Loucy (cell line): Measurements from ENCODE around the gene S100B.

ENCODE experiments used
- H2AFZ ChIP-seq: fragments of 200-600 bp; sonication (generic); 2 replicates; pipeline ENCODE4 v1.6.0; 2016; ENCODE audit warnings: antibody characterized with exemption, mild to moderate bottlenecking, low read length, moderate library complexity
- H3F3A ChIP-seq: fragments of 200-600 bp; 2 replicates; pipeline ENCODE4 v1.6.0; 2016; ENCODE audit warnings: antibody characterized with exemption, low read depth, mild to moderate bottlenecking
- H3K27me3 ChIP-seq: fragments of 200-600 bp; sonication (generic); 2 replicates; pipeline ENCODE4 v1.6.1; 2014; ENCODE audit warnings: low read length, mild to moderate bottlenecking; ENCODE audit not compliant: insufficient read depth, poor library complexity, severe bottlenecking
- H3K36me3 ChIP-seq: fragments of 200-600 bp; sonication (generic); 2 replicates; pipeline ENCODE4 v1.6.1; 2016; ENCODE audit warnings: low read length; ENCODE audit not compliant: insufficient read depth
- H3K4me1 ChIP-seq: fragments of 200-600 bp; sonication (generic); 2 replicates; pipeline ENCODE4 v1.5.1; 2014; ENCODE audit warnings: low read length, mild to moderate bottlenecking; ENCODE audit not compliant: insufficient read depth, poor library complexity, severe bottlenecking
- H3K4me2 ChIP-seq: fragments of 200-600 bp; sonication (generic); 2 replicates; pipeline ENCODE4 v1.6.0; 2014; ENCODE audit warnings: antibody characterized with exemption, low read length, low read depth, mild to moderate bottlenecking; ENCODE audit not compliant: poor library complexity, severe bottlenecking
- H3K4me3 ChIP-seq: fragments of 200-600 bp; sonication (generic); 2 replicates; pipeline ENCODE4 v1.5.1; 2014; ENCODE audit warnings: low read length, mild to moderate bottlenecking, mixed read lengths; ENCODE audit not compliant: poor library complexity, severe bottlenecking
- H3K79me2 ChIP-seq: fragments of 200-600 bp; sonication (generic); 2 replicates; pipeline ENCODE4 v1.6.1; 2014; ENCODE audit warnings: low read length; ENCODE audit not compliant: insufficient read depth
- H3K9ac ChIP-seq: fragments of 200-600 bp; sonication (generic); 2 replicates; pipeline ENCODE4 v1.6.0; 2014; ENCODE audit warnings: mild to moderate bottlenecking, low read depth, low read length, moderate library complexity; ENCODE audit not compliant: poor library complexity, severe bottlenecking
- H3K9me2 ChIP-seq: fragments of 200-600 bp; sonication (generic); replicated peaks from 2 replicates; pipeline ENCODE4 v1.6.1; 2016; ENCODE audit warnings: low read depth, low read length, mixed read lengths
- H3K9me3 ChIP-seq: fragments of 200-600 bp; sonication (generic); 2 replicates; pipeline ENCODE4 v1.6.1; 2014; ENCODE audit warnings: mild to moderate bottlenecking, antibody characterized with exemption, low read length, low read depth; ENCODE audit not compliant: insufficient read depth
- H4K20me1 ChIP-seq: fragments of 200-600 bp; sonication (generic); 2 replicates; pipeline ENCODE4 v1.6.0; 2014; ENCODE audit warnings: antibody characterized with exemption, low read length, mild to moderate bottlenecking; ENCODE audit not compliant: insufficient read depth, poor library complexity, severe bottlenecking
- EZH2phosphoT487 ChIP-seq: fragments of 200-600 bp; IDR thresholded peaks from 2 replicates; pipeline ENCODE4 v1.6.1; 2018; ENCODE audit warnings: antibody characterized with exemption, mild to moderate bottlenecking, moderate library complexity, borderline replicate concordance
- TF ChIP-seq, protein P1 (sequence below): fragments of 200-600 bp; sonication (generic); conservative IDR thresholded peaks from 2 replicates; pipeline ENCODE4 v1.5.1; 2014; ENCODE audit warnings: mild to moderate bottlenecking, antibody characterized with exemption, low read length

Gene S100B

DNA sequence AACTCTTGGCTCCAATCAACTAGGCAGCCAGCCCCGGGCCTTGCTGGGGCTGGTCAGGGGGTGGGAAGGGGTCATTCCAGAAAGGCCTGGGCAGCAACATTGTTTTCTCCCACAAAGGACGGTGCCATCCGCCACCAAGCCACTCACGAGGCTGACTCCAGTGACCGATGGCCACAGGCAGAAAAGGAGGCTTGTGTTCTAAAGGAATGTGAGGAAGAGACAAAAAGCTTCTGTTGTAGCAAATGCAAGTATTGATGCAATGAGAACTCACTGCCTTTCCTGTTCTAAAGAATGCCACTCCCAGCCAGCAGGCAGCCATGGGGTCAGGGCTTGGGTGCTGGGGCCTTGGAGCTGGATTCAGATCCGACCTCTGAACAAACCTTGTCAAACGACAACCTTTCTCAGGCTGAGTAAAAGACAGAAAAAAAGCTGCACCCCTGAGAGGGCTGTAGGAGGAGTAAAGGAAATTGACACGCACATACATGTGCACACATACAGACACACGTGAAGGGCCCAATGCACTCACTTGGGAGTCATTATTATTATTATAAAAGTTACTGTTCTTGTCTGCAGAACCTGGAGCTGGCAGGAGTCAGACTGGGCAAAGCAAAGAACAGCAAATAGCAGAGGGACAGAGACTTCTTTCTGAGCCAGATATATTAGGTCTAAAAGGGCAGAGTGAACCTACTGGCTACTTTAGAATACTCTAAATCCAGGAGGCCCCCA is 16.7 kb upstream of the S100B start:
- peaks cover 12% of the 10 kb centered on the region; the same call in 1 of the 2 replicates for H3K9me3 ChIP-seq
- H3F3A ChIP-seq: 0 out of 2 replicates have a peak, but pooled peaks cover 3% of the 10 kb centered on the region
- H3K4me3 ChIP-seq: peak overlapping the region; percentile 47
- H2AFZ ChIP-seq: peak overlapping the region; percentile 77
- H4K20me1 ChIP-seq: no peaks in the 10 kb centered on the region
- H3K4me2 ChIP-seq: peak overlapping the region; percentile 60
- no peaks in the 10 kb centered on the region for H3K27me3 ChIP-seq
- no peak for TF ChIP-seq EZH2phosphoT487
- TF ChIP-seq, protein P1, sequence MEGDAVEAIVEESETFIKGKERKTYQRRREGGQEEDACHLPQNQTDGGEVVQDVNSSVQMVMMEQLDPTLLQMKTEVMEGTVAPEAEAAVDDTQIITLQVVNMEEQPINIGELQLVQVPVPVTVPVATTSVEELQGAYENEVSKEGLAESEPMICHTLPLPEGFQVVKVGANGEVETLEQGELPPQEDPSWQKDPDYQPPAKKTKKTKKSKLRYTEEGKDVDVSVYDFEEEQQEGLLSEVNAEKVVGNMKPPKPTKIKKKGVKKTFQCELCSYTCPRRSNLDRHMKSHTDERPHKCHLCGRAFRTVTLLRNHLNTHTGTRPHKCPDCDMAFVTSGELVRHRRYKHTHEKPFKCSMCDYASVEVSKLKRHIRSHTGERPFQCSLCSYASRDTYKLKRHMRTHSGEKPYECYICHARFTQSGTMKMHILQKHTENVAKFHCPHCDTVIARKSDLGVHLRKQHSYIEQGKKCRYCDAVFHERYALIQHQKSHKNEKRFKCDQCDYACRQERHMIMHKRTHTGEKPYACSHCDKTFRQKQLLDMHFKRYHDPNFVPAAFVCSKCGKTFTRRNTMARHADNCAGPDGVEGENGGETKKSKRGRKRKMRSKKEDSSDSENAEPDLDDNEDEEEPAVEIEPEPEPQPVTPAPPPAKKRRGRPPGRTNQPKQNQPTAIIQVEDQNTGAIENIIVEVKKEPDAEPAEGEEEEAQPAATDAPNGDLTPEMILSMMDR: no peak
- peaks cover 45% of the 10 kb centered on the region for H3K4me1 ChIP-seq
- no peaks in the 10 kb centered on the region for H3K79me2 ChIP-seq
- H3K9me2 ChIP-seq: no peaks in the 10 kb centered on the region
- H3K9ac ChIP-seq: peak overlapping the region; percentile 47
- no peaks in the 10 kb centered on the region for H3K36me3 ChIP-seq

DNA sequence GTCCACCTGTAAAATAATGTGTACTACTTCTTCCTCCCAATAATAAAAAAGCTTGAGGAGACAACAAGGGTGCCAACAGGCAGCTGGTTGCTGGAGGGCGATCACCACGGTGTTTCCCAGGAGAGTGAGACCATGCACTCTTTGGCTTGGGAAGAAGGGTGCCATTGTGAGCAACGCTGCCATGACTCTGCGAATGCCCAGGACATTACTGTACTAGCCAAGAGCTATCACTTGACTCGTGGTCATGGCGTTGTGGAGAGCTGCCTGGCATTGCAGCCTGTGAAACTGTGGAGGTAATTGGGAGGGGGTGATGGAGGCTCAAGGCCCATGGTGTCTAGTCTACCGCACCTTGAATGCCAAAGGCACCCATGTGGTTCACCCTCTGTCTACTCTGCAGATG is 16.0 kb upstream of the S100B start:
- Histone ChIP-seq H3K9me2 (no peaks in the 10 kb centered on the region), H3K4me2 (no peak overlapping the region), H4K20me1 (no peaks in the 10 kb centered on the region), H3F3A (0 out of 2 replicates have a peak, but pooled peaks cover 3% of the 10 kb centered on the region), H2AFZ (0 out of 2 replicates have a peak overlapping the region, but pooled peaks have one; percentile 2), H3K9ac (no peak overlapping the region), H3K79me2 (no peaks in the 10 kb centered on the region), H3K4me3 (no peak overlapping the region), H3K27me3 (no peaks in the 10 kb centered on the region), H3K4me1 (peaks cover 45% of the 10 kb centered on the region), H3K9me3 (peaks cover 4% of the 10 kb centered on the region; the same call in 1 of the 2 replicates), H3K36me3 (no peaks in the 10 kb centered on the region)
- no peak for TF ChIP-seq EZH2phosphoT487
- TF ChIP-seq, protein P1: no peak

DNA sequence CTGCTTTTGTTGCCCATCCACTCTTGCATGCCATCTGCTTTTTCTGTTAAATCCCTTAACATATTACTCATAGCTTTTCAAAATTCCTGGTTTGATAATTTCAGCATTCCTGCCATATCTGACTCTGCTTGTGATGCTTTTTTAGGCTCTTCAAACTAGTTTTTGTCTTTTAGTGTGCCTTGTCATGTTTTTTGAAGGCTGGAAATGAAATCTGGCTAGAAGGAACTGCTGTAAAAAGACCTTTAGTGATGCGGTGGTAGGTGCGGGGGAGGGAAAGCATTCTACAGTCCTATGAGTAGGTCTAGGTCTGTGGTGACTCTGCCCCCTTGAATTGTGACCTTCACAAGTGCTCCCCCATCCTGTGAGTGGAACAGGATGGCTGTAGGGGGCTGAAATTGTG is 15.0 kb upstream of the S100B start:
- Histone ChIP-seq H3K36me3 (no peaks in the 10 kb centered on the region), H3K4me2 (no peak overlapping the region), H3F3A (0 out of 2 replicates have a peak, but pooled peaks cover 3% of the 10 kb centered on the region), H3K9ac (no peak overlapping the region), H3K79me2 (no peaks in the 10 kb centered on the region), H2AFZ (no peak overlapping the region), H3K9me2 (no peaks in the 10 kb centered on the region), H3K9me3 (no peaks in the 10 kb centered on the region), H3K4me1 (peaks cover 45% of the 10 kb centered on the region), H4K20me1 (no peaks in the 10 kb centered on the region), H3K27me3 (no peaks in the 10 kb centered on the region), H3K4me3 (no peak overlapping the region)
- TF ChIP-seq, protein P1: no peak
- no peak for TF ChIP-seq EZH2phosphoT487
